H9 (cell line): ENCODE data around the gene TMSB4X. TPM values are rescaled to one million over a fixed set of nuclear protein-coding genes. Genes with fewer than 3 reads are reported as not detected.

ENCODE experiments used
- DNase-seq: peaks from one replicate; pipeline ENCODE4 v3.0.0-alpha.2; 2017
- H2AFZ ChIP-seq: one replicate; pipeline ENCODE4 v1.6.1; 2013; ENCODE audit warnings: mild to moderate bottlenecking, low read length, control low read depth, moderate library complexity
- H2AK5ac ChIP-seq: 2 replicates; pipeline ENCODE4 v1.6.1; 2013; ENCODE audit warnings: low read length, control low read depth, mixed read lengths; ENCODE audit not compliant: insufficient read length
- H2BK120ac ChIP-seq: one replicate; pipeline ENCODE4 v1.6.1; 2013; ENCODE audit warnings: low read depth, mild to moderate bottlenecking, low read length, control low read depth, inconsistent platforms; ENCODE audit not compliant: poor library complexity, severe bottlenecking
- H2BK12ac ChIP-seq: 2 replicates; pipeline ENCODE4 v1.6.1; 2013; ENCODE audit warnings: low read length, control low read depth, mixed read lengths, low read depth; ENCODE audit not compliant: insufficient read length
- H2BK15ac ChIP-seq: 2 replicates; pipeline ENCODE4 v1.6.1; 2013; ENCODE audit warnings: low read depth, low read length, control low read depth
- H2BK20ac ChIP-seq: one replicate; pipeline ENCODE4 v1.6.1; 2013; ENCODE audit warnings: low read depth, mild to moderate bottlenecking, low read length, control low read depth, inconsistent platforms; ENCODE audit not compliant: poor library complexity, severe bottlenecking
- H2BK5ac ChIP-seq: 2 replicates; pipeline ENCODE4 v1.6.1; 2013; ENCODE audit warnings: low read length, control low read depth, mixed read lengths; ENCODE audit not compliant: insufficient read length
- H3K14ac ChIP-seq: 2 replicates; pipeline ENCODE4 v1.6.1; 2013; ENCODE audit warnings: low read length, control low read depth; ENCODE audit not compliant: insufficient read depth
- H3K18ac ChIP-seq: 2 replicates; pipeline ENCODE4 v1.6.1; 2013; ENCODE audit warnings: low read depth, mild to moderate bottlenecking, mixed read lengths, low read length, control low read depth; ENCODE audit not compliant: insufficient read length
- H3K23ac ChIP-seq: 2 replicates; pipeline ENCODE4 v1.6.1; 2013; ENCODE audit warnings: low read length, control low read depth, mixed read lengths, low read depth; ENCODE audit not compliant: insufficient read length
- H3K23me2 ChIP-seq: 2 replicates; pipeline ENCODE4 v1.6.1; 2013; ENCODE audit warnings: low read depth, mild to moderate bottlenecking, mixed read lengths, low read length, control low read depth; ENCODE audit not compliant: insufficient read length, poor library complexity, severe bottlenecking
- H3K27ac ChIP-seq: 2 replicates; pipeline ENCODE4 v1.5.1; 2013; ENCODE audit warnings: low read length, control low read depth, mixed read lengths, low read depth; ENCODE audit not compliant: insufficient read length
- H3K27me3 ChIP-seq: 2 replicates; pipeline ENCODE4 v1.6.1; 2013; ENCODE audit warnings: low read length, control low read depth, inconsistent platforms; ENCODE audit not compliant: insufficient read depth
- H3K4ac ChIP-seq: 2 replicates; pipeline ENCODE4 v1.6.1; 2013; ENCODE audit warnings: low read depth, mild to moderate bottlenecking, control low read depth, inconsistent platforms, low read length, moderate library complexity
- H3K4me1 ChIP-seq: 2 replicates; pipeline ENCODE4 v1.6.1; 2013; ENCODE audit warnings: low read length, control low read depth, inconsistent platforms; ENCODE audit not compliant: insufficient read depth
- H3K4me2 ChIP-seq: 2 replicates; pipeline ENCODE4 v1.6.1; 2013; ENCODE audit warnings: low read length, control low read depth, mixed read lengths; ENCODE audit not compliant: insufficient read length, insufficient read depth
- H3K56ac ChIP-seq: 2 replicates; pipeline ENCODE4 v1.6.1; 2013; ENCODE audit warnings: low read depth, mild to moderate bottlenecking, mixed read lengths, low read length, control low read depth; ENCODE audit not compliant: insufficient read length
- H3K79me1 ChIP-seq: 2 replicates; pipeline ENCODE4 v1.6.1; 2013; ENCODE audit warnings: low read depth, mild to moderate bottlenecking, moderate library complexity, low read length, control low read depth, inconsistent platforms; ENCODE audit not compliant: insufficient read depth, poor library complexity, severe bottlenecking
- H3K79me2 ChIP-seq: 2 replicates; pipeline ENCODE4 v1.6.1; 2013; ENCODE audit warnings: low read length, control low read depth, inconsistent platforms; ENCODE audit not compliant: insufficient read depth
- H3K9ac ChIP-seq: 2 replicates; pipeline ENCODE4 v1.6.1; 2013; ENCODE audit warnings: low read length, control low read depth, mixed read lengths; ENCODE audit not compliant: insufficient read length; ENCODE audit errors: extremely low read depth
- H3K9me3 ChIP-seq: one replicate; pipeline ENCODE4 v1.6.1; 2013; ENCODE audit warnings: low read depth, low read length, inconsistent platforms; ENCODE audit not compliant: control insufficient read depth
- H3T11ph ChIP-seq: one replicate; pipeline ENCODE4 v1.6.1; 2013; ENCODE audit warnings: mild to moderate bottlenecking, low read length, control low read depth, inconsistent platforms
- H4K20me1 ChIP-seq: one replicate; pipeline ENCODE4 v1.6.1; 2013; ENCODE audit not compliant: control insufficient read depth, insufficient read length, insufficient read depth
- H4K5ac ChIP-seq: 2 replicates; pipeline ENCODE4 v1.6.1; 2013; ENCODE audit warnings: low read depth, mild to moderate bottlenecking, mixed read lengths, low read length, control low read depth; ENCODE audit not compliant: insufficient read length
- H4K8ac ChIP-seq: replicated peaks from 2 replicates; pipeline ENCODE4 v1.6.1; 2013; ENCODE audit warnings: low read length, control low read depth, mixed read lengths, low read depth; ENCODE audit not compliant: insufficient read length
- H4K91ac ChIP-seq: 2 replicates; pipeline ENCODE4 v1.6.1; 2013; ENCODE audit warnings: low read depth, mild to moderate bottlenecking, moderate library complexity, mixed read lengths, low read length, control low read depth; ENCODE audit not compliant: insufficient read length
- H3K27ac Mint-ChIP-seq, 3 experiments: 2 replicates in 2 of 3; 3 replicates in 1 of 3; pipeline ENCODE4 v1.8.0; 2020 to 2021; ENCODE audit warnings: mixed read lengths in 3 of 3, mild to moderate bottlenecking in 1 of 3, moderate library complexity in 1 of 3
- H3K27me3 Mint-ChIP-seq: 2 replicates; pipeline ENCODE4 v1.8.0; 2021; ENCODE audit warnings: low read depth, mild to moderate bottlenecking, moderate library complexity, mixed read lengths
- H3K36me3 Mint-ChIP-seq, 3 experiments: 2 replicates in 2 of 3; 3 replicates in 1 of 3; pipeline ENCODE4 v1.8.0; 2020 to 2021; ENCODE audit warnings: low read depth in 3 of 3, mixed read lengths in 3 of 3; ENCODE audit not compliant: insufficient read depth in 1 of 3
- H3K4me1 Mint-ChIP-seq, 2 experiments: 2 replicates each; pipeline ENCODE4 v1.8.0; 2020; ENCODE audit warnings: mixed read lengths in 2 of 2
- H3K4me3 Mint-ChIP-seq, 2 experiments: 2 replicates in 1 of 2; 3 replicates in 1 of 2; pipeline ENCODE4 v1.8.0; 2020 to 2021; ENCODE audit warnings: mild to moderate bottlenecking in 2 of 2, mixed read lengths in 2 of 2, moderate library complexity in 1 of 2
- H3K9me3 Mint-ChIP-seq, 2 experiments: 2 replicates in 1 of 2; 3 replicates in 1 of 2; pipeline ENCODE4 v1.8.0; 2020; ENCODE audit warnings: mild to moderate bottlenecking in 2 of 2, mixed read lengths in 2 of 2, moderate library complexity in 1 of 2
- WGBS: extraction: QIAGEN DNeasy Blood & Tissue Kit; methylation state at CpG from one replicate; pipeline ENCODE4 v1.1.7; 2013; ENCODE audit warnings: missing lambda C conversion rate, low lambda C conversion rate, mixed read lengths; ENCODE audit not compliant: insufficient read length; ENCODE audit errors: extremely low coverage; 5-methylcytosine and 5-hydroxymethylcytosine counted together
- long read RNA-seq: library from polyadenylated mRNA; unstranded; transcript quantifications from one replicate; pipeline ENCODE4 v2.0.0, GENCODE V29; 2020
- total RNA-seq: library from RNA; stranded (reverse); gene quantifications from 2 replicates; pipeline ENCODE4 v1.2.1, GENCODE V29; 2021
- TF ChIP-seq, protein P1 (sequence below): fragments of 200-600 bp; sonication (generic); conservative IDR thresholded peaks from 3 replicates; pipeline ENCODE4 v1.8.0; 2021; ENCODE audit warnings: antibody characterized with exemption, mild to moderate bottlenecking

The TMSB4X gene
- 2,733 and 2,818 TPM in 2 replicates for total RNA-seq
- long read RNA-seq, transcript TMSB4X-204 (3 exons, 628 nt), result major isoform, 1,004 of 1,058 reads
- long read RNA-seq, transcript TMSB4X-203 (2 exons, 1,702 nt), result minor isoform, 40 of 1,058 reads
- long read RNA-seq, partial matches to known transcripts, result 1 of 1,058 reads
- long read RNA-seq, other reads (novel, unspliced or antisense), result 12 of 1,058 reads

DNA sequence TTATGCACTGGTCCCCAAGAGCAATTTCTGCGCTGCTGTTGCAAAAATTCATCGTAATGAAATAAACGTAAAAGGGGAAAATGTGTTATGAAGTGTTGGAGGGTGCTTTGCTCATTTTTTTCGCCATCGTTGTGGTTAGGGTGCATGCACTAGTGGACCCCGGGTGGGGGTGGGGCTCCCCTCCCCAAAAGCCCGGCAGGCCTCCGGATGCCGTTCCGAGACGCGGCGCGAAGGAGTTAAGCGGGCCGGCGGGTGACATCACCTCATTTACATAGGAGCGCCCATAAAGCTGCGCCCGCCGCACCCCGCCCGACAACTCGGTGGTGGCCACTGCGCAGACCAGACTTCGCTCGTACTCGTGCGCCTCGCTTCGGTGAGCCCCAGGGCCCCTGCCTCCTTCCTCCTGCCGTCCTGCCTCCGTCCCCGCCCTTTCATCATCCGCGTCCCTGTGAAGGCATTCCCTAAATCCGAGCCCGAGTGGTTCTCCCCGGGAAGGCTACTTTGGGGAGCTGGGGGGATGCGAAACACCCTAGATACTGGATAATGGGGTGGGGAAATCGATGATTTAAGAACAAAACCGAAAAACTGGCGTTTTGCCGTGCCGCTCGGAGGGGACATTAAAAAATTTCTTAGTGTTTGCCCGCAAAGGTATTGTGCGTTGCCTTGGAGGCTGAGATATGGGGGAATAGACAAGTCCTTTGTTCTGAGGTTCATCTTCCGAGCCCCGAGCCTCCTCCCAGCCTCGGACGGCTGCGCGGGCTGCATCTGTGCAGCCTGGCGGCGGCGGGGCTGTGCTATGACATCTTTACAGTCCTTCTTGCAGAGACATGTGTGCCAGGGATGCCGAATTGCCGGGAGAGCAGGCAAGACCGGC lies at the start of gene TMSB4X:
Gene TMSB4X, plus strand, starts transcription at position 315 of the 874 bp plus-strand sequence.
- H3K56ac ChIP-seq, result peak within 1 kb of the TSS; percentile 96
- H2AFZ ChIP-seq, result no peak within 1 kb of the TSS
- no CpG with 5 or more reads among the region's 60 CpGs for WGBS
- peaks cover 11% of the 10 kb centered on the region; the same call in 1 of the 2 replicates for H3K79me2 ChIP-seq
- H2BK20ac ChIP-seq, result no peak within 1 kb of the TSS
- peak within 1 kb of the TSS; percentile 71; the same call in 1 of the 2 replicates for H3K4ac ChIP-seq
- peak within 1 kb of the TSS; percentile 90 for H3K18ac ChIP-seq
- H4K5ac ChIP-seq, result peak within 1 kb of the TSS; percentile 96
- H3T11ph ChIP-seq, result no peak within 1 kb of the TSS
- H4K20me1 ChIP-seq, result no peaks in the 10 kb centered on the region
- peak within 1 kb of the TSS; percentile 75 for H3K27ac ChIP-seq
- peak within 1 kb of the TSS; percentile 90 for H2BK5ac ChIP-seq
- Mint-ChIP-seq H3K4me3 (peak within 1 kb of the TSS; percentile 87 to 97), H3K9me3 (peaks cover 77 to 82% of the 10 kb centered on the region in 2 experiments), H3K4me1 (peaks cover 41 to 51% of the 10 kb centered on the region in 2 experiments), H3K36me3 (peaks cover 25 to 34% (median 28%) of the 10 kb centered on the region in 3 experiments), H3K27ac (peak within 1 kb of the TSS; percentile 95 to 99 (median 97)), H3K27me3 (no peaks in the 10 kb centered on the region; the same call in 1 of the 2 replicates)
- peak within 1 kb of the TSS; percentile 32 for H4K8ac ChIP-seq
- no peaks in the 10 kb centered on the region for H3K23me2 ChIP-seq
- H2BK15ac ChIP-seq, result no peak within 1 kb of the TSS
- H3K23ac ChIP-seq, result no peak within 1 kb of the TSS
- H3K9ac ChIP-seq, result peak within 1 kb of the TSS; percentile 100
- TF ChIP-seq, protein P1, sequence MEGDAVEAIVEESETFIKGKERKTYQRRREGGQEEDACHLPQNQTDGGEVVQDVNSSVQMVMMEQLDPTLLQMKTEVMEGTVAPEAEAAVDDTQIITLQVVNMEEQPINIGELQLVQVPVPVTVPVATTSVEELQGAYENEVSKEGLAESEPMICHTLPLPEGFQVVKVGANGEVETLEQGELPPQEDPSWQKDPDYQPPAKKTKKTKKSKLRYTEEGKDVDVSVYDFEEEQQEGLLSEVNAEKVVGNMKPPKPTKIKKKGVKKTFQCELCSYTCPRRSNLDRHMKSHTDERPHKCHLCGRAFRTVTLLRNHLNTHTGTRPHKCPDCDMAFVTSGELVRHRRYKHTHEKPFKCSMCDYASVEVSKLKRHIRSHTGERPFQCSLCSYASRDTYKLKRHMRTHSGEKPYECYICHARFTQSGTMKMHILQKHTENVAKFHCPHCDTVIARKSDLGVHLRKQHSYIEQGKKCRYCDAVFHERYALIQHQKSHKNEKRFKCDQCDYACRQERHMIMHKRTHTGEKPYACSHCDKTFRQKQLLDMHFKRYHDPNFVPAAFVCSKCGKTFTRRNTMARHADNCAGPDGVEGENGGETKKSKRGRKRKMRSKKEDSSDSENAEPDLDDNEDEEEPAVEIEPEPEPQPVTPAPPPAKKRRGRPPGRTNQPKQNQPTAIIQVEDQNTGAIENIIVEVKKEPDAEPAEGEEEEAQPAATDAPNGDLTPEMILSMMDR, result no peak
- H3K4me2 ChIP-seq, result peak within 1 kb of the TSS; percentile 82
- H3K79me1 ChIP-seq, result no peaks in the 10 kb centered on the region
- peak; percentile 86 for DNase-seq
- H3K14ac ChIP-seq, result peak within 1 kb of the TSS; percentile 98
- H4K91ac ChIP-seq, result peak within 1 kb of the TSS; percentile 23
- H2BK12ac ChIP-seq, result peak within 1 kb of the TSS; percentile 2
- peak within 1 kb of the TSS; percentile 73 for H2BK120ac ChIP-seq
- H3K9me3 ChIP-seq, result no peaks in the 10 kb centered on the region
- peaks cover 2% of the 10 kb centered on the region; the same call in 1 of the 2 replicates for H3K4me1 ChIP-seq
- H3K27me3 ChIP-seq, result no peaks in the 10 kb centered on the region
- H2AK5ac ChIP-seq, result peak within 1 kb of the TSS; percentile 83
